ENCODE data around the gene PSTPIP1.
A peak's percentile ranks its signal among the peaks of the same experiment; 100 is the strongest.

PSTPIP1 gene

GRCh38 chr15:76979331-76979925 is 15.5 kb upstream of the PSTPIP1 start:
- no peak for DNase-seq

DNA sequence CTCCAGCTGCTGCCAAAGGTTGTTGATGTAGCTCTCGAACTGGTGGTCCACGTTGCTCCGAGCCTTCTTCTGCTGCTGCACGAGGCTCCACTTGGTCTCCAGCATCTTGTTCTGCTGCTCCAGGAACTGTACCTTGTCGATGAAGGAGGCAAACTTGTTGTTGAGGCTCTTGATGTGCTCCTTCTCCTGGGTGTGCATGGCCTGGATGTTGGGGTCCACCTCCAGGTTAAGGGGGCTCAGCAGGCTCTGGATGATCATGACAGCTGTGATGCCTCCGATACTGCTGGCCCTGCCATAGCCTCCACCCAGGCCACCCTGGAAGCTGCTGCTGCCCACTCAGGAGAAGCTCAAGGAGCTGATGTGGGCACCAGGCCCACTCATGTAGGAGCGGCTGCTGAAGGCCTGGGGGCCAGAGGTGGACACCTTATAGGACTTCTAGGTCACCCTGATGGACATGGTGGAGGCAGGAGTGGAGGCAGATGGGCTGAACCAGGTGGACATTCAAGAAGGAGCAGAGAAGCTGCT is 14.9 kb upstream of the PSTPIP1 start:
- DNase-seq = no peak

GRCh38 chr15:76982356-76982755 is 12.6 kb upstream of the PSTPIP1 start:
- no peak for DNase-seq

GRCh38 chr15:76982756-76983155 is 12.2 kb upstream of the PSTPIP1 start:
- no peak for DNase-seq

- DNase-seq = peak; percentile 89 to 90
Measured at GRCh38 chr15:76983590-76984375, 11.1 kb upstream of the PSTPIP1 start.

DNA sequence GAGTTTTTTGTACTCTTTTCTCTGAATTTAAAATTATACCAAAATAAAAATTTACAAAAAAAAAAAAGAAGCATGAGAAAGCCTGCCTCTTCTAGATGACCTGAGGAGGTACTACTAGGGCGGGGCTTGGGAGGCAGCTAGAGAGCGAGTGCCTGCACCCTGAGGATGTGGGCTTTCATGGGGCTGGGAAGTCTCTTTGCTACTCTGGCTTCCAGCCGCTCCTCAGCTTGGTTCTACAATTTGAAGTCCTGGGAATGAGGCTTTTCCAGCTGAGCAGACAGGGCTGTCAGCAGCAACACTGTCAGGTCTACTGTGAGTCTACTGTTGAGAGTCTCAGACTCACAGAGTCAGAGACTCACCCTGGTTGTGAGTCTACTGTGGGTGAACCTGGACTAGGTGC is 8.2 kb upstream of the PSTPIP1 start:
- DNase-seq = no peak

GRCh38 chr15:76987276-76987675 is 7.7 kb upstream of the PSTPIP1 start:
- DNase-seq = no peak

GRCh38 chr15:76987896-76988860 is 6.7 kb upstream of the PSTPIP1 start:
- DNase-seq = peak; percentile 94

DNA sequence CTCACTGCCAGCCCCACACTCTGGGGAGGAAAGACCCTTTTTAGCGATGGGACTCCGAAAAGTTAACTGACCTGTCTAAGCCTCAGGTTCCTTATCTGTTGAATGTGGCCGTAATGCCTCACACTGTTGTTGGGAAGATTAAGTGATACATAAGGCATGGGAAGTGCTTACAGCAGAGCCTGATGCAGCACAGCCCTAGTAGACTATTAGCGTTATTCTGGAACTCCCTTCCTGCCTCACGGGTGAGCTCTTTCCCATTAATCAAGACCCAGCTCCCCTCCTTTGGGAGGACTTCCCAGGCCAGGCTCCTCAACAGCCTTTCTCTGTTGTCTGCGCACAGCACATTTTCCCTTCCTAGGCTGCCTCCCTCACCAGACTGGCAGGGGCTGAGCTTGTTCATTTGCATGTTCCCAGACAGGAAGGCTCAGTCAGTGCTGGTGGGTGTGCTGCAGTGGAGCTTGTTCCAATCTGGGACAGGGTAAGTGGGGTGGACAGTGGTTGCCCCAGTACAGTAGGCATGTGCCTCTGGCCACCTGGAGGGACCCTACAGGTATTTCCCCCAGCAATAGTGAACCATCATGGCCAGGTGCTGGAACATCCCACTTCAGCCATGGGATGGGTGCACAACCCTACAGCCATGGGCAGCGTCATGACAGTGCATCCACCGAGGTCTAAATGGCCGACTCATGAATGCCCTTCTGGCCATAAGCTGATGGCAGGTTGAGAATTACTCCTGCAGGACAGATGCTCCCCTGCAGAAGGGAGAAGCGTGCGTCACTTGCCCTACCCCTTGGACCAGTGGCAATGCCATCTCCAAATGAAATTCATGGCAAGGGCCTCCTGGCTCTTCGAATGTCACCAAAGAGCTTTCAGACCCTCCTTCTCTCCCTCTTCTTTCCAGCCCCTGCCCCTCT is 5.8 kb upstream of the PSTPIP1 start:
- DNase-seq = peak in 1 of 2 experiments; percentile 60

DNA sequence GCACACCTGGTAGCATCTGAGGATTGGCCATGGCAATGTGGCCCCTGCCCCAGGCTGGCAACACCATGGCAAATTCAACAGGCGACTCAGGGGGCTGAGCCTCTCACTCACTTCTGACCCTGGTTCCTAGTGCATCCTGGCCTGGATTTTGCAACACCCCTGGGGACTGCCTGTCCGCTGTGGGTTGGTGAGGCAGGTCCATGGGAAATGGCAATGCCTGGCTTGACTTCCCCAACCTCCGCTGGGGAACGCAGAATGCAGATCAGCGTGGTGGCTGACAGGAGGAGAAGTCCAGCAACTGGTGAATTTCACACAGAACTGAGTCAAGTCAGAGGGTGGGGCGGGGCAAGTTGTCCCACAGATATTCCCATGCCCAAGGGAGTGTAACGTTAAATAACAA is 3.9 kb upstream of the PSTPIP1 start:
- no peak for DNase-seq

- no peak for DNase-seq
Measured at GRCh38 chr15:76991741-76992645, 2.9 kb upstream of the PSTPIP1 start.

DNA sequence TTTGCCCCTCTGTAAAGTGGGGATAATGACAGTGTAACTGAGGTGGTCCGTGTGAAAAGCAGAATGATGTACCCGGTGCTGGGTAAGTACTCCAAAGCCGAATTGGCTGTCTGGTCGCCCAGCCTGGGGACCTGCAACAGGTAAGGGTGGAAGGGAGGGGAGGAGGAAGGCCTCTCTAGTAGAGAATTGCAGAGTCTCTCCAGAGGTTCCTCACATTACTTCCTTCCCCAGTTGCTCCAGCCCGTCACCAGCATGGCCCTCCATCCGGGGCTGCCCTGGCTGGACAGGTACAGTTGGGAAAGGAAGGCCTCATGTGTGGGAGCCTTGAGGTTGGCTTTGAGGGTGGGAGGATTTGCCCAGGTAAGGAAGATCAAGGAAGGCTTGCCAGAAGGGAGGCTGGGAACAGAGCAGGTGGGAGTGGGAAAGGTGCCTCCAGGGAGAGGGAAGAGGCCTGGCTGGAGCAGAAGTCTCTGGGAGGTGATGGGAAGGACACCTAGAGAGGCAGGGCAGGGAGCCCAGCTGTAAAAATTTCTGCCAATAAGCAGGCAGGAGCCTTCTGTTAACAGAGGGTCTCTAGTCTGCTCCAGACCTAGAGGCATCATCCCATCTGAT is 1.7 kb upstream of the PSTPIP1 start:
- no peak for DNase-seq

DNA sequence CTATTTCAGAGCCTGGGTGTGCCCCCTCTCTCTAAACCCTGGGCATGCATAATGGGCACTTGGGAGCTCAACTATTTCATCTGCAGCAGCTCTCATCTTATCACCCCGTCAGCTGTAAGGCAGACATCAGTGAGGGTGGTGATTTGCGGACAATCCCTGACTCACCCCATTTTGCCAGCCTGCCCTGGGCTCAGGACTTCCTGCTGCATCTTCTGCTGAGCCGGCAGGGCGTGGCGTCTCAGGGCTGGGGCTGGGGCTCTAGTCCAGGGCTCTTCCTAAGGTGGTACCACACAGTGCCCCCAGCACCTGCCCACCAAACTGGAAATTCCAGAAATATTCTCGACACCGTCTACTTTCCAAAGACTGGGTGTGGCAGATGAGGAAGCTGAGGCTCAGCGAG is 925 bp upstream of the PSTPIP1 start:
- DNase-seq = peak; percentile 53 to 56

DNA sequence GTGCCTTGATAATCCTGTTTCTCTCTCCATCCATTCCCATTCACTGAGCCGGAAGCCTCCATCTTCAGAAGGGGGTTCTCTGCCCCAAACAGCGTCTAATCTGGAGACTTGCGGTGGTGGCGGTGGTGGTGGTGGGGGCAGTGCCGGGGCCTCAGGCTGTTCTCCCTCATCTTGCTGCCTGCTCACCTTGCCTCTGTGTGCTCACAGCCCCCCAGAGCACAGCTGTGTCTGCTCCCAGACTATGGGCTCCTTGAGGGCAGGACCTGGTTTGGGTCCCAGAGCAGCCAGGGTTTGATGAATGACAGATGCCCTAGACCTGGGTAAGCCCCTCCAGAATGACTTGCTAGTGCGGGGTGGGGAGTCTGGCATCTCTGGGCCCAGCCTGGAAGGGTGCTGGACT is 430 bp upstream of the PSTPIP1 start:
- DNase-seq = no peak

- DNase-seq = no peak
Measured at GRCh38 chr15:76996076-76996525, 1.2 kb downstream of the PSTPIP1 start.

DNA sequence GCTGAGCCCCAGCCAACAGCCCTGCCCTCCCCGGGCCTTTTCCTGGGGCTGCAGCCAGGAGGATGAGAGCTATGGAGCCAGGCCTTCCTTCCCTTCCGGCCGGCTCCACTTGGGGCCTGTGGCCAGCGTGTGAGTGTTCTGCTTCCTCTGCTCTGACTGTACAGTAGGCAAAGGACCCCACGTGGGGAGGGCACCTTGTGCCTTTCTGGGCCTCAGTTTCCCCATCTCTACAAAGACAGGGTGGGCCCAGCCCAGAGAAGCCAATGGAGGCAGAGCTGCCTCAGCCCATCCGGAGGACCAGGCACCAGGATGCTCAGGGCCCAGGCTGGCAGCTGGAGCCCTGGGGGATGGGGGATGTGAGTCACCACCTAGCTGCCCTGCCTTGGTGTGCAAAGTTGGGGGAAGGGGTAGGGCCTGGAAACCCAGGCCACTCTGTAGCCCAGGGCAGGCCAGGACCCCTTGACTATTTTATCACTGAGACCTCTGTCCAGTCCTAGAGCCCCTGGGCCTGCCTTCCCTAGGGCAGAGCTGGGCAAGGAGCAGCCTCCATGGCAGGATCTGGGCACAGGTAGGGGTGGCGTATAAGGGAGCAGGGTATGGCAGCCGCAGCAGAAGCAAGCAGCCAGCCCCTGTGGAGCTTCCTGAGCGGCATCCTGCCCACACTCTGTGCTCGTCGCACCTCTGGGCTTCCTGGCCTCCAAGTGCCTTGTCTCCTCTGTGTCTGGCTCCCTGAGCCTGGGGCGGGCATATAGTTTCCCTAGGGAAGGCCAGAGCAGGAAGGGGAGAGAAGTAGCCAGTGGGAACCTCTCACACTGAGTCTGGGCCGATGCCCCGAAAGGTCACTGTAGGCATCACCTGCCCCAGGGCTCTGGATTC is 1.8 kb downstream of the PSTPIP1 start:
- DNase-seq = peak in 1 of 2 experiments; percentile 14

GRCh38 chr15:76998663-76999285 is 3.8 kb downstream of the PSTPIP1 start:
- DNase-seq = no peak

DNA sequence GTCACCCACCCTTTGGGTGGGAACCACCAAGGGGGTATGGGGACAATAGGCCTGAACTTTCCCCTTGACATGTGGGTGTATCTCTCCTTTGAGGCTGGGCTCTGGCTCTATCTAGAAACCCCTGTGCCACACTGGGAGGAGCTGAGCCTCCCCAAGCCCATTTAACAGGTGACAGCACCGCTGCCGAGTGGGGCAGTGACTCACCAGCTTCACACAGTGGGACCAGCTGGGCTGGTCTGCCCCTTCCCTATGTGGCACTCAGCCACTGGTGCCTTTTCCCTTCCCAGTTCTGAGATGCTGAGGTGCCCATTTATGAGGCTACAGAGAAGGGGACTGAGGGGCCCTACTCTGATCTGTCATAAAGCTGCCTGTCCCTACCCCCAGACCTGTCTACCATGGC is 5.1 kb downstream of the PSTPIP1 start:
- no peak for DNase-seq

GRCh38 chr15:77001351-77001750 is 6.4 kb downstream of the PSTPIP1 start:
- no peak for DNase-seq

All from AML-193 (cell line).